Stimulated activated CD8-positive, alpha-beta memory T cell treated with anti-CD3 and anti-CD28 coated beads, Interleukin-12 subunit alpha, Interleukin-12 subunit beta, amount 100 ng/mL, for 1 hour (primary cell): ENCODE data around the gene CDAN1.

Experiments used
- DNase-seq: peaks from one replicate; pipeline ENCODE4 v3.0.0-alpha.2; 2020; ENCODE audit warnings: low read depth

The CDAN1 gene

DNA sequence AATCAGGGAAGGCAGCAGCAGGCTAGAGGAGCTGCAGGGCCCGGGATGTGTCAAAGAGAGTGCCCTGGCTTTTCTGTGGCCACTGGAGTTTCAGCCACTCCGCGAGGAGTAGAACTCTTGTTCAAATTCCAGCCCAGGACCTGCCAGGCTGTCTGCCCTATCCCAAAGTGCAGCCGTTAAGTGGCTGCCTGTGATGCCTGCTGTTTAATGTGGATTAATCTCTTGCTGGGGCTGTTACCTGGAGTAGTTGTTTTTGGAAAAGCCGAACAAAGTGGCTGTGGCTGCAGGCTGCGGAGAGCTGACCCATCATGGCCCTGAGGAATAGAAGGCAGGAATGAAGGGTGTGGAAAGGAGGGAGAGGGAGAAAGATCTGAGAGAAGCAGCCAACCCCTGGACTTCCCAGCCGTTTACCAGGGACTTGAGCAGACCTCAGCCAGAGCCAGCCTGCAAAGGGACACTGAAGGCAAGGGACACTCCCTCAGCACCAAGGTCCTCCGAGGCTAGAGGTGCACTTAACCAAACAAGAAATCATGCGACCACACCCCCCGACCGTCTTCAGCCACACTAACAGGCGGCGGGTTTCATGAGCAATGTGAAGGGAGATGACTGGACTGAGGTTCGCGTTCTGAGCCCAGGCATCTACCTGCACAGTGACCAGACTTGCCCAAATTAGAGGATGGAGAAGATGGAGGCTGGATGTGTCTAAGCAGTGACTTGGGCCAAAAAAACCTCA, 4.7 kb downstream of the CDAN1 start:
- DNase-seq: no peak

DNA sequence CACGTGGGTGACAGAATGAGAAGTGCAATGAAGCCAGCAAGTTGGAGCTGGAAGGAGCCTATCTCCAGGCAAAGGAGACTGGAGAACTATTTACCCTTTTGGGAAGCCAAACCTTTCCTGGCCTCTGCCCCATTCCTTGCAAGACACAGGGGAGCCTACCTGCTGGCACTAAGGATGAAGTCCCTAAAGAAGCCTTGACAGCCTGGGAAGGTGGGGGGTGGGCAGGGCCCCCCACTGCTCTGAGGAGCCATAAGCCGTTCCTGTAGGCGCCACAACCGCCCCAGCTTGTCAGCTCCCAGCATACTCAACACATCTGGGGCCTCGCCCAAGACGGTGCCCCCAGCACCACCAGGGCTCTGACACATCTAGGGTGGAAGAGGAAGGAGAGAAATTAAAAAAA, 5.5 kb downstream of the CDAN1 start:
- no peak for DNase-seq

DNA sequence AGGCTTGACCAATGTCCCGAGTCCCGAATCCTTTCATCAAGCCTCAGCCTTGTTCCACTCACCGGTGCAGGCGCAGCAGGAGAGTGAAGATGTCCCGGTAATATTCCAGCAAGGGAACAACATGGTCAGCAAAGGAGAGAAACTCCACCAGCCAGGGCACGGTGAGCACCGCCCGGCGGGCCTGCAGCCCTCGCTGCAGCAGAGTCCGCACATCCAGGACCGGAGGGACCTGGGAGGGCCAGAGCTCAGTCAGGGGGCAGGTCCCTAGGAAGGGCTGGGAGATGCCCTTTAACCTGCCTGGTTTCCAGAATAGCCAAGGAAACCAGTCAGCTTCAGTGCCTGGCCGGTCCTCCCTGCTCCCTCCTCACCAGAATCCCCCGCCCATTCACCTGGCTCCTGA, 6.4 kb downstream of the CDAN1 start:
- DNase-seq: no peak

DNA sequence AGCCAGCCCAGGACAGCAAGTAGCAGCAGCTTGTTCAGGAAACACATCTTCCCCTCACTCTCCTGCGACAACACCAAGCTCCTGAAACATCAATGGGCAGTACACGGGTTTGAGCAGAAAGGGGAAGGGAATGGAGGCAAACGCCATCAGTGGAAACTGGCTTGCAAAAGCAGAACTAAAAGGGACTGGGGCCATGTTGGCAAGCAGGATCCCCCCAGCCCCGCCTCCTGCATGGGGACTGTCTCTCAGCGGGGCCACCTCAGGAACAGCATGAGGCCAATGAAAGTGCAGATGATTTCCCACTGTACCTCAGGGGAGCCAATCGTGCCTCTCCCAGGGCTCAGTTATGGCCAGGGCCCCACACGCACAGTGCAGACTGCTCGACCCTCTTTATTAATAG, 6.8 kb downstream of the CDAN1 start:
- DNase-seq: no peak

DNA sequence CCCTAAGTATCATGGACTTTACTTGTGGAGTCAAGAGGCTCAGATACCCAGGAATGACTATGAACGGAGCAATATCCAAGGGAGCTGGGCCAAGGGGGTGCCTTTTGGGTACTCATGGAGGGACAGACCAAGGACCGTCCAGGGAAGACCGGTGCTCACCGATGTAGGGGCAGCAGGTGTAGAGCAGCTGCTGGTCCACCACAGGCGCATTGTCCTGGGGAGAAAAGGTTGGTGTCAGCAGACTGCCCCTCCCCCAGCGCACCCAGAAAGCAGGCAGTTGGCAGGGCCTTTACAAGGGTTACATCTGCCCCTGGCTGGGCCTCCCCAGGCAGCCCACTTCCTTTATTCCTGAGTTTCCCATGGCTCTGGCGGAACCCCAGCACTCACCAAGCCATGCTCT, 7.5 kb downstream of the CDAN1 start:
- DNase-seq: no peak

DNA sequence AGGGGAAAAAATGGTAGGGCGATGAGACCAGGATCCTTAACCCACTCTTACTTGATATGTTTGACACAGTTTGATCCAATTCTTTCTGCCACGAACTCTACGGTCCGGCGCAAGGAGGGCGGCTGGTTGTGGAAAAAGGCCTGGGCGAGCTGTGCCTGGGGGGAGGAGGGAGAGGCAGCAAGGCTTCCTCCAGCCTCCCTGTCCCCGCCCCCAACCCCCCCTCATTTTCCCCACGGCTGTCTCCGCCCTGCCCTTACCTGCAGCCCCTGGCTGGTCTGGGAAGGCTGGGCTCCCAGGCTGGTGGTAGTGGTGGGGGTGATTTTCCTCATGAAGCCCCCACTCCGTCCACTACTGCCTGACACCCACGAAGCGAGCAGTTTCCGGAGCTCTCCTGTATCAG, 8.0 kb downstream of the CDAN1 start:
- no peak for DNase-seq

DNA sequence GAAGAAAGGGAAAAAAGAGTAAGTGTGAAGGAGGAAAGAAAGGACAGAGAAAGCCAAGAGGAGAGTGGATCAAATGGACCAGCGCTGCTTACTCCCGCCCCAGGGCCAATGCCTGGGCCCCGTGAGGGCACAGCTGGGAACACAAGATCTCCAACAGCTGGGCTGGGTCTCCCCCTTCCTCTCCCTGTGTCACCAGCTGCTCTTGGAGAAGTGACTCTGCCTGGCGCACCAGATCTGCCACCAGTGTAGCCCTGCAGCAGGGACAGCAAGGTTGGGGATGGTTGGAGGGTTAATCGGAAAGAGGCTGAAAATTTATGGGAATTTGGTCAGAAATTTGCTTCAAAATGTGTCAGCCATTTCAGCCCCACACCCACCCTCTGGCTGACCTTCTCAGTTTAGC, 8.4 kb downstream of the CDAN1 start:
- DNase-seq: no peak

DNA sequence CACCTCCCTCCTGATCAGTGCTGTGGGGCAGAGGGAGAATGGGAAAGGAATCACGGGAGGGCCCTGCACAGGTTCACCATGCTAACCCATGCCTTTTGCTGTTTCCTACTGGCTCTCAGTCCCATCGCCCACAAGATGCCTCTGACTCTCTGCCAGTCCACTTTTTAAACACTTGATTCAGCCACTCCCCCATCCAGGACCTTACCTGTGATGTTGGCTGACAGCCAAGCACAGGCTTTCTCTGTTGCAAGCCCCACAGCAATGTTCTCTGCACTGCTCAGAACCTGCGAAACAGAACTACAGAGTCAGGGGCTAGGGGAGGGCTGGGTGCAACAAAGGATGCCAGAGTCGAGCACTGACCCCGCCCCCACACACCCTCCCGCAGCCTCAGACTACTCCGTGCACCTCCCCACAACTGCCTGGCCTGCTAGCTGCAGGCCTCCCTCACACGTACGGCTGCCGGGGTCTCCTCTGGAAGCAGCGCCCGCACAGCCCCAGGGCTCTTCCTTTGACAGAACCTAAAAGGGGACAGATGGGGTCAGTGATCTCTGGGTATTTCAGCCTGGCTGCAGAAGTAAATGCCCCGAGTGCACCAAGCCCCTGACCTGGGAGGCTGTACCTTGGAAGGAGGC, 9.1 kb downstream of the CDAN1 start:
- no peak for DNase-seq

DNA sequence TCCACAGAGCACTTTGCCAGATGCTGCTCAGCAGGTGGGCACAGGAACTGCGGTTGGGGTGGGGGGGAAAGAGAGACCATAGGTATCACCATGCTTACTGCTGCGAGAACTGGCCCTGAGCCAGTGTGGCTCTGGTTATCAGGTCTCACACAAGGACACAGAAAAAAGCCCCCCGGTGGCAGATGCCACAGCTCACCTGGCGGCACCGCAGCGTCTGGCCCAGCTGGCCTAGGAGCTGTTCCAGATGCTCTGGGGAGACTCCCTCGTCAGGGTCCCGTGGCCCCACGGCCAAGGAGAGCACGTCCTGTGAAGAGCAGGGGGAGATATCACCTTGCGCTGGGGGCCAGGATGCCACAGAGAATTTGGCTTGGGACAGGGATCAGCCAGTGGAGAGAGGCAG, 10.8 kb downstream of the CDAN1 start:
- DNase-seq: no peak

DNA sequence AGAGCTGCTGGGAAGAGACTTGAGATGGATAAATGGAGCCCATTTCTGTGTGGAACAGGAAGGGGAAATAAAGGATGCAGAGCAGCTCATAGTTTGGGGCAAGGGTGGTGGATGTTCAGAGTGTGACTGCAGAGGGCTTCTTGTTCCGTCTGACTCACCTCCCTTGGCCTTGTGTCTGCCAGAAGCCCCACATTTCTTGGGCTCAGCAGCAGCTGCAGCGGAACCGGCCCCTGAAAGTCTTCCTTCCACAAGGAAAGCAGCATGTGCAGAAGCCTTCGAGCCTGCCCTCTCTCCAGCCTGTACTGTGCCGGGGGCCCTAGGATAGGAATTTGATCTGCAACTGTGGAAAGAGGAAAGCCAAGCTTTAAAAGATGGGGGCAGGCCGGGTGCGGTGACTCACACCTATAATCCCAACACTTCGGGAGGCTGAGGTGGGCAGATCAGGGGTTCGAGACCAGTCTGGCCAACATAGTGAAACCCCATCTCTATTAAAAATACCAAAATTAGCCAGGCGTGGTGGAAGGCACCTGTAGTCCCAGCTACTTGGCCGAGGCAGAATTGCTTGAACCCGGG, 11.5 kb downstream of the CDAN1 start:
- DNase-seq: no peak

DNA sequence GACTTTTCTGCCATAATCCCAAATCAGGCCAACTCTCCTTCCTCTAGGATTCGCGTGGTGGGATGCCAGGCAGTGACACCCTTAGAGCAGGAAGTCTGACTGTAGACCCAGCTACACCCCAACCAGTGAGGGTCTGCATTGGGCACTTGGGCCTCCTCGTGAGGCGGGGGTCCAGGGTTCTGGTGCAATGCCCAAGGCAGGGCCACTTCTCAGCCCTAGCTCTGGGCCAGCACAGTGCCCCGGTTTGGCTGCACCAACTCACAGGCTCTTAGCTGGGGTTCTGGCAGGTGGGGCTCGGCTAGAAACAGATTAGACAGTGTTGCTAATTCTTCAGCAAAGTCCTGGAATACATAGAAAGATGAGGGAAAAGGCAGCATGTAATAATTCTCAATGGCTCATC, 12.7 kb downstream of the CDAN1 start:
- no peak for DNase-seq

DNA sequence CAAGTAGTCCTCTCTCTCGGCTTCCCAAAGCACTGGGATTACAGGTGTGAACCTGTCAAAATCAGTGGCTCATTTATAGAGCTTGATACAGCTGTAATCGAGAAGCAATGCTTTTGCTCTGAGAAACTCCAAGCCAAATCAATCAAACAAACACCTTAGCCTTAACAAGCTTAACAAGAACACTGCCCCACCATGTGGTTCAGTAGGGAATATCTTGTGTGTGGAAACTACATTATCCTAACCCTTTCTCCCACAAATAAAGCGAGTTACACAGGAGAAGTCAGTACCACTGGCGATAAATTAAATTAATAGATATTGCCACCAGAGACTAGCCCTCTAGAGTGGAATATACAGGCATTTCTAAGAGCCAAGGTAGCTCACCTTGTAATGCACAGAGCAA, 13.9 kb downstream of the CDAN1 start:
- DNase-seq: no peak

DNA sequence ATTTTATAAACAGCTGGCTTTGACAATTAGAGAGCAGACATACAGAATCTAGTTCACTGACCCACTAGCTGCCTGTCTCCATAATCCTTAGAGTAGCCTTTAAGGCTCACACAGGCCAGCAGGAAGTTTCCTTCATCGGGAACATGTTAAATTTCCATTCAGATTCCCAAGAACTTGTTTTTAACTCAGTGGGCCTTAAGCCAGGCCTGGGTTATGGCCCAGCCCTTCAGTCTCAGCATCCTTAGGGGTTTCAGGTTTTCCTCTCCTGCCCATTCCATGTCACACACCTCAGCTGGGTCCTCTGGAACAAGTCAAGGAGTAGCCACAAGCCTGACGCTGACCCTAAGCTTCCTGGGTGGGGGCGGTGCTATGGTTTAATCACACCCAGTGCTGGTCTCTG, 15.0 kb downstream of the CDAN1 start:
- no peak for DNase-seq

DNA sequence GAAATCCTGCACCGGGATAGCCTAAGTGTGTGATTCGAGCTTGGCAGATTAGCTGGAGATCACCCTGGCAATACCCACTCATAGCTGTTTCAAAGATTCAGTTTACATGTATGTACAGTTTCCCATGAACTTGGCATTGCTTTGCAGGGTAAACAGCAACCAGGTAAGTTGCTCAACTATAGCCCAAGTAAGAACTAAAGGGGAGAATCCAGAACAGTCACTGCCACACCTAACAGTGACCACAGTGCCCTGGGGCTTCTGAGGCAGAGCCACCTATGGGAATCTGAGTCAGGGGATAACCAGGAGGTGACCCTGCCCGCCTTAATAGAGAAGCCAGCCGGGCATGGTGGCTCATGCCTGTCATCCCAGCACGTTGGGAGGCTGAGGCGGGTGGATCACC, 15.9 kb downstream of the CDAN1 start:
- DNase-seq: no peak

DNA sequence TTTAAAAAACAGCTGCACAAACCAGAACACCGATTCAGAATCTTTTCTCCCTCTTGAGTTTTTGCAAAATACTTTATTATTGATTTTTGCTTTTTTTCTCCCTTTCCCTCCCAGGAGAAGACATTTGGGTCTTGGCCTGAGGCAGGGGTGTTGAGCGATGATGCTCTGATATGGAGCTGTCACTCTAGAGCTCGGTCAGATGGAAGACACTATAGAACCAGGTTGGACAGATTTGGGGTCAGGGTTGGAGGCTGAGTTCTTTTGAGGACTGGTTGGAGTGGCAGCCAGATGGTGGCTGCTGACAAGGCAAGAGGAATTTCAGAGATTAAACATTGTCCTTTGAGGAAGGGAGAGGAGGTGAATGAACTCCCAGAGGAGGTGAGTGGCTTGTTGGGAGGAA, 16.9 kb downstream of the CDAN1 start:
- DNase-seq: no peak

DNA sequence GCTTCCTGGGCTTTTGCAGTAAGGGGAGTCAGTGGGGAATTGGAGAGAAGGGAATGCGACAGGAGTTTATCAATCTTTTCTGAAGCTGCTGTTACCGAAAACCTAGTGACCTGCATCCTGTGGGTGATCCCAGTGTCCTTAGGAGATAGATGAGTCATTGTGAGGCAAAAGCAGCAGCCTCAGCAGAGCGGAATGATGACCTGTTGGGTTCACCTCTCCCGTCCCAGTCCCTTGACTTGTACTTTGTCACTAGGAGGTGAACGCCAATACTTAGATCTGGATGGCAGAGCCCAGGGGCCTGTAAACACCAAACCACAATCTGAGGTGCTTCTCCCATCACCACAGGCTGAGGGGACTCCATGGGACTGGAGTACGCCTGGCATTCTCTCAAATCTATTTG, 17.9 kb downstream of the CDAN1 start:
- DNase-seq: no peak

DNA sequence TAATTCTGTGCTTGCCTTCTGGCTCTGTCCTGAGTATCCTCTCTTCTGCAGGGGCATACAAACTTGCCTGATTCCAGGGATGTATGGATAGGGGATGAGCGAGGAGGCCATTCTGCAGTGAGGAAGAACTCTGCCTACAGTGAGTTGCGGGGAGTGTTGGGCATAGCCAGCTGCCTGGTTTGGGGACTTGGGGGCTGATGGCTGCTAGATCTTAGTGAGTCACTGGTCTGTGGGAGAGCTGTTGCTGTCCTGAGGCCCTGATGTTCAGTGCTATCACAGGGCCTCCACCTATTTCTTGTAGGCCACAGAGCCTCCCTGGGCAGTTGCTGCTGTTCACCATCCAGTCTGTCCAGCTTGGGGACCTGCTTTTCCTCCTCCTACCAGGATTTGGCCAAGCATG, 20.3 kb downstream of the CDAN1 start:
- DNase-seq: no peak

DNA sequence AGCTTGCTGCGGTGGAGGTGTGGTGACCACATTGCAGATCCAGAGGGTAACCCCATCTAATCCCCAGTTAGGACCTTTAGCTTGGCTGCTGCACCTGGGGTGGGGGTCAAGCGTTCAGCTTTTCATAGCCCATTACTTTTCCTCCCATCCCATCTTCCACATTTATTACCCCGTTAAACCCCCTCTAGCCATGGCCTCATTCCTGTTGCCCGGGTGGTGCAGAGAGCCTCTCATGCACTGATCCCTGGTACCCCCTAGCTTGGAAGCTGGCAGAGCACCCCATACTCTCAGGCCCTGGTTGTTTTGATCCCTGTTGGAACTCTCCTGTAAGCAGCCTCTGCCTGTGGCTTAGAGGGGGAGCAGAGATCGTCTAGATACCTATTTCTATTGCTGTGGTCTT, 20.8 kb downstream of the CDAN1 start:
- DNase-seq: no peak

DNA sequence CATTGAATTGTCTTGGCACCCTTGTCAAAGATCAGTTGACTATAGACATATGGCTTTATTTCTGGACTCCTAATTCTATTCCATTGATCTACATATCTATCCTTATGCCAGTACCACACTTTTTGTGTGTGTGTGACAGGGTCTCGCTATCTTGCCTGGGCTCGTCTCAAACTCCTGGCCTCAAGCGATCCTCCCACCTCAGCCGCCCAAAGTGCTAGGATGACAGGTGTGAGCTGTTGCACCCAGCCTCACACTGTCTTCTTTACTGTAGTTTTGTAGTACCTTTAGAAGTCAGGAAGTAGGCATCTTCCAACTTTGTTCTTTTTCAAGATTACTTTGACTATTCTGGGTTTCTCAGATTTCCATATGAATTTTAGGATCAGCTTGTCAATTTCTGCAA, 24.3 kb downstream of the CDAN1 start:
- DNase-seq: no peak

DNA sequence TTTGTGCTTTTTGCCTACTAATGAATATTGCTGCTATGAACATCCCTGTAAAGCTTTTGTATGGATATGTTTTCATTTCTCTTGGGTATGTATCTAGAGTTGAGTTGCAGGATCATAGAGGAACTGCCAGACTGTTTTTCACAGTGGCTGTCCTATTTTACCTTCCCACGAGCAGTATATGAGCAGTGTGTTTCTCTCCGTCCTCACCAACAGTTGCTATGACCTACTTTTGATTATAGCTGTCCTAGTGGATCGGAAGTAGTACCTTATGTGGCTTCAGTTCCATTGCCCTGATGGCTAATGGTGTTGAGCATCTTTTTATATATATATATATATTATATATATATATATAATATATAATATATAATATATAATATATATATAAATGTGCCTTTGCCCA, 25.2 kb downstream of the CDAN1 start:
- DNase-seq: no peak

DNA sequence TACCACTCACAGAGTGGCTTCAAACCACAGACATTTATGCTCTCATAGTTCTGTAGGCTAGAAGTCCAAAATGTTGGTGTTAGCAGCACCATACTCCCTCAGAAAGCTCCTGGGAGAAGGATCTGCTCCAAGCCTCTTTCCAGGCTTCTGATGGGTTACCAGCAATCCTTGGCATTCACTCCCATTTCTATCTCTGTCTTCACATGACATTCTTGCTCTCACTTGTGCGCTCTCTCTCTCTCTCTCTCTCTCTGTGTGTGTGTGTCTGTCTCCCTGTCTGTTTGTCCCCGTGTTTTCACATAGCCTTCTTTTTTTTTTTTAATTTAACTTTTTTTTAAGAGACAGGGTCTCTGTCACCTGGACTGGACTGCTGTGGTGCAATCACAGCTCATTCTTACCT, 26.3 kb downstream of the CDAN1 start:
- no peak for DNase-seq

DNA sequence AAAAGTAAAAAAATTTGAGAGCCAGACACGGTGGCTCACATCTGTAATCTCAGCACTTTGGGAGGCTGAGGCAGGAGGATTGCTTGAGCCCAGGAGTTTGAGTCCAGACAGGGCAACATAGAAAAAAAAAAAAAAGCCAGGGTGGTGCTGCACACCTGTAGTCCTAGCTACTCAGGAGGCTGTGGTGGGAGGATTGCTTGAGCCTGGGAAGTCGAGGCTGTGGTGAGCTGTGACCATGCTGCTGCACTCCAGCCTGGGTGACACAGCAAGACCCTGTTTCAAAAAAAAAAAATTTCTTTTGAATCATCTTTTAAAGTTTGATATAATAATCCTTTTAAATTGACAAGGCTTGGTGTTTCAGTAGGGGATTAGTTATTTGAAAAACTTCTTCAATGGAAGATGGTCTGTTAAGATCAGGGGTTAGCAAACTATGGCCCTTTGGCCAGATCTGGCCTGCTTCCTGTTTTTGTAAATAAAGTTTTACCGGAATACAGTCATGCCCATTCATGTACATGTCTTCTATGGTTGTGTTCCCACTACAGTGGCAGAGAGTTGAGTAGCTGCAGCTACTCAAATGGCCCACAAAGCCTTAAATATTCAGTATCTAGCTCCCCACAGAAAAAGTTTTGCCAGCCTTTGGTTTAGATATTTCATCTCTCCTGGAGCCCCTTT, 28.9 kb downstream of the CDAN1 start:
- DNase-seq: no peak

DNA sequence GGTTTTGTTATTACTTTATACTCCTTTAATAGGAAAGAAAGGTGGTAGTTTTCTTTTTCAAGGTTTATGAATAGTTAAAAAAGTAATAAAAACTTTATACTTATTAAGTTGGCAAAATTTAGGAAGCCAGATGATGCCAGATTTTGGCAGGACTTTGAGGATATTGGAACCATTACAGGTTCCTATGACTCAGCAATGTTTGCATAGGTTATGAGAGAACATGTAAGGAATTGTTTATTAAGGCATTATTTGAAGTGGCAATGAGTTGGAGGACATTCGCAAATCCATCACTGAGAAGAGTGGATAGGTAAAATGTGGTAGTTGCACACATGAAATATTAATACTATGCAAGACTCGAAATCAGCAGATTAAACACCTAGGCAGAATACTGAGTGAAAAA, 29.9 kb downstream of the CDAN1 start:
- no peak for DNase-seq
